NB4 (cell line): ENCODE measurements around the gene MAU2.

Experiments
- DNase-seq: peaks from one replicate; pipeline ENCODE4 v3.0.0; 2010; ENCODE audit warnings: low read depth
- H3K4me3 ChIP-seq: one replicate; pipeline ENCODE4 v1.5.1; 2011; ENCODE audit warnings: mild to moderate bottlenecking, low read depth, low read length, moderate library complexity
- MAX ChIP-seq: IDR thresholded peaks from 2 replicates; pipeline ENCODE4 v1.6.1; 2011; ENCODE audit warnings: low read depth, low read length
- MYC ChIP-seq: IDR thresholded peaks from 2 replicates; pipeline ENCODE4 v1.6.1; 2011; ENCODE audit warnings: low read depth, low read length
- POLR2A ChIP-seq: IDR thresholded peaks from 2 replicates; pipeline ENCODE4 v1.6.1; 2011; ENCODE audit warnings: mild to moderate bottlenecking; ENCODE audit not compliant: insufficient read length; ENCODE audit errors: extremely low read depth
- TF ChIP-seq, protein P1 (sequence below): IDR thresholded peaks from one replicate; pipeline ENCODE4 v1.5.1; 2012; ENCODE audit warnings: low read depth, low read length

Gene MAU2

DNA sequence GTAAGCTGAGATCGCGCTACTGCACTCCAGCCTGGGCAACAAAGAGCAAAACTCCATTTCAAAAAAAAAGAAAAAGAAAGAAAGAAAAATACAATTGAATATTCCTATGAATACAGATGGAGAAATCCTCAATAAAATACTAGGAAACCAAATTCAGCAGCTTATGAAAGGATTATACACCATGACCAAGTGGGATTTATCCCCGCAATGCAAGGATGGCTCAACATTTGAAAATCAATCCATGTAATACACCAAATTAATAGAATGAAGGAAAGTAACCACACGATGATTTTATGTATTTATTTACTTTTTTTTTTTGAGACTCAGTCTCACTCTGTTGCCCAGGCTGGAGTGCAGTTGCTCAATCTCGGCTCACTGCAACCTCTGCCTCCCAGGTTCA lies 28.0 kb upstream of the MAU2 start:
- TF ChIP-seq MAX (no peak), MYC (no peak), POLR2A (no peak)
- TF ChIP-seq, protein P1, sequence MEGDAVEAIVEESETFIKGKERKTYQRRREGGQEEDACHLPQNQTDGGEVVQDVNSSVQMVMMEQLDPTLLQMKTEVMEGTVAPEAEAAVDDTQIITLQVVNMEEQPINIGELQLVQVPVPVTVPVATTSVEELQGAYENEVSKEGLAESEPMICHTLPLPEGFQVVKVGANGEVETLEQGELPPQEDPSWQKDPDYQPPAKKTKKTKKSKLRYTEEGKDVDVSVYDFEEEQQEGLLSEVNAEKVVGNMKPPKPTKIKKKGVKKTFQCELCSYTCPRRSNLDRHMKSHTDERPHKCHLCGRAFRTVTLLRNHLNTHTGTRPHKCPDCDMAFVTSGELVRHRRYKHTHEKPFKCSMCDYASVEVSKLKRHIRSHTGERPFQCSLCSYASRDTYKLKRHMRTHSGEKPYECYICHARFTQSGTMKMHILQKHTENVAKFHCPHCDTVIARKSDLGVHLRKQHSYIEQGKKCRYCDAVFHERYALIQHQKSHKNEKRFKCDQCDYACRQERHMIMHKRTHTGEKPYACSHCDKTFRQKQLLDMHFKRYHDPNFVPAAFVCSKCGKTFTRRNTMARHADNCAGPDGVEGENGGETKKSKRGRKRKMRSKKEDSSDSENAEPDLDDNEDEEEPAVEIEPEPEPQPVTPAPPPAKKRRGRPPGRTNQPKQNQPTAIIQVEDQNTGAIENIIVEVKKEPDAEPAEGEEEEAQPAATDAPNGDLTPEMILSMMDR = no peak
- no peak overlapping the region for H3K4me3 ChIP-seq

GRCh38 chr19:19294914-19295313 lies 25.7 kb upstream of the MAU2 start:
- no peak for DNase-seq
- H3K4me3 ChIP-seq = no peak overlapping the region
- TF ChIP-seq POLR2A = no peak
- TF ChIP-seq, protein P1 = no peak
- TF ChIP-seq MYC = no peak
- no peak for TF ChIP-seq MAX

More for the DNA sequence above, 28.0 kb upstream of the MAU2 start:
- no peak for DNase-seq

DNA sequence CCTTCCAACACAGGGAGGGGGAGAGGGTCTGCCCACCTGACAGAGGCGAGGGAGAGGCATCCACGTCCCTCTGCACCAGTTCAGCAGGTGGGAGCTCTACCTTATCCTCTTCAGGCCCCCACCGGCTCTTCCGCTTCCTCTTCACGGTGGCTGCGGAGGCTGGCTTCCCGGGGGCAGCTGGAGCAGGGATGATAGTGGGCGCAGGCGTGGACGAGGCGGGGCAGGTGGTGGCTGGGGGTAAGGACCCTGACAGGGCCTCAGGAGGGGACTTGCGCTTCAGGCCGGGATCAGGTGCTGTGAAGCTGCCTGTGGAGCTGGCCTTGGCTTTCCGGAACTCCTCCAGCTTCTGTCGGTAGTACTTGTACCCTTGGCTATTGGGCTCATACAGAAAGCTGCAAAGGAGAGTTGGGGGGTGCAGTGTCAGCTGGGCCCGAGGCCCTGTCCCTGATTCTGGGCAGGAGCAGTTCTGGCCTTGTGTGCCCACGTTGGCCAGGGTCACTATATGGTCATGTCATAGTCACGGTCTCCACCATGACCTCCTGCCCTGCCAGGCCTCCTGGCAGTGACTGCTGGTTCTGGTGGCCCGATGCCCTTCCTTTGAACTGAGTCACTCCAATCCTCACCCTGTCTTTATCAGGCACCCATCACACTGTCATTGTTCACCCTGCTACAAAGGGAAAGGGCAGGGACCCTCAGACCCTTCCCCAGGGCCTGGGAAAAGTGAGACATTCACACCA lies 23.5 kb upstream of the MAU2 start:
- H3K4me3 ChIP-seq = no peak overlapping the region
- TF ChIP-seq, protein P1 = no peak
- no peak for TF ChIP-seq MYC
- TF ChIP-seq POLR2A = no peak
- no peak for TF ChIP-seq MAX
- DNase-seq = no peak

DNA sequence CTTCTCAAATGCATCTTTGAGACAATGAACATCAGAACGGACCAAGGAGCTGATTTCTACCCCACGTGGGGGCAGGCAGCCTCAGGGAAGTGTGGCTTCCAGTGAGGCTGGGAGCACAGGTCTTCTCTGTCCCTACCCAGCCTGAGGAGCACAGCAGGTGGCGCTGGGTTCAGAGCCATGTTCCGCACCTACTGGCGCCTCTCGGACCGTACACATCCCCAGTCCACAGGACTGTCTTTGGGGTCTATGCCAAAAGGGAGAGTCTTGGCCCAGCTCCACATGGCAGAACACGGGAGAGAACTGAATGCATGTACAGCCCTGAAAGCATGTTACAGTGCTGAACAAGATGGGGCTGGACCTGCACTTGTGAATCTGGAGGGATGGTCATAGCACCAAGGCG lies 22.9 kb upstream of the MAU2 start:
- TF ChIP-seq MAX (no peak), POLR2A (no peak), MYC (no peak)
- TF ChIP-seq, protein P1 = no peak
- no peak for DNase-seq
- no peak overlapping the region for H3K4me3 ChIP-seq

- TF ChIP-seq, protein P1 = no peak
- no peak for TF ChIP-seq POLR2A
- no peak for TF ChIP-seq MYC
- no peak for TF ChIP-seq MAX
- H3K4me3 ChIP-seq = no peak overlapping the region
- DNase-seq = no peak
Measured at GRCh38 chr19:19300613-19301012, 20.0 kb upstream of the MAU2 start.
